A204.1 (cell line): Measurements from ENCODE around the gene ZCCHC2.

Experiments
- FAIRE-seq: peaks from 2 replicates; lab custom pipeline; 2012; peaks lifted over from hg19 to GRCh38; lab: Jason Lieb, UNC

ZCCHC2 gene

DNA sequence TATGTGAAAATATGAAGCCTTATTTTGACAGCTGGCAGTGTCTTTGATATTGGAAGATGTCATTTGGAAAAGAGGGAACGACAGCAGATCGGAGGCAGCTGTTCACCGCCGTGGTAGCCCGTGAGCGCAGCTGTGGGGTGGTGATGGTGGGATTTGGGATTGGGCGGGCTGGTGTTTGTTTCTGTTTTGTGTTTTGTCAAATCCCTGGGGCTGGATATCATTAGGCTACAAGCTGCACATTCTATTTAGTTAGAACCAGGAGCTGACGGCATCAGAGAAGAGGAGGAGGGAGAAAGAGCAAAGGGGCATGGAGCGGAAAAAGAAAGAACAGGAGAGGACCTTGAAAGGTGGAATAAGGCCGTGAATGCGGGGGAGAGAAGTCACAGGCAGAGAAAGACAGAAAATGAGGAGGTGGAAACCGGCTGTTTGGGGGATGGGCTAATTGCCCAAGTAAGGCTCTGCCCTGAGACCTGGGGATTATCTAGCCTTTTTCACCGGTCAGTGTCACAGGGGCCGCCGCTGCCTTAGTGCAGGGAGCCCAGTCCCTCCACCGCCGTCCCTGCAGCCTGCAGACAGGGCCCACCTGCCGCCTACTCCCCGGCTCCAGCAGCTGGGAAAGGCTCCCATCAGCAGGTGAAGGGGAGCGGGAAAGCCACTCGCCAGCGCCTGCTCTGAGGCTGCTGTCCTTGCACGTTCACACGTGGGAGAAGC, 88.0 kb downstream of the ZCCHC2 start:
- FAIRE-seq, result no peak

DNA sequence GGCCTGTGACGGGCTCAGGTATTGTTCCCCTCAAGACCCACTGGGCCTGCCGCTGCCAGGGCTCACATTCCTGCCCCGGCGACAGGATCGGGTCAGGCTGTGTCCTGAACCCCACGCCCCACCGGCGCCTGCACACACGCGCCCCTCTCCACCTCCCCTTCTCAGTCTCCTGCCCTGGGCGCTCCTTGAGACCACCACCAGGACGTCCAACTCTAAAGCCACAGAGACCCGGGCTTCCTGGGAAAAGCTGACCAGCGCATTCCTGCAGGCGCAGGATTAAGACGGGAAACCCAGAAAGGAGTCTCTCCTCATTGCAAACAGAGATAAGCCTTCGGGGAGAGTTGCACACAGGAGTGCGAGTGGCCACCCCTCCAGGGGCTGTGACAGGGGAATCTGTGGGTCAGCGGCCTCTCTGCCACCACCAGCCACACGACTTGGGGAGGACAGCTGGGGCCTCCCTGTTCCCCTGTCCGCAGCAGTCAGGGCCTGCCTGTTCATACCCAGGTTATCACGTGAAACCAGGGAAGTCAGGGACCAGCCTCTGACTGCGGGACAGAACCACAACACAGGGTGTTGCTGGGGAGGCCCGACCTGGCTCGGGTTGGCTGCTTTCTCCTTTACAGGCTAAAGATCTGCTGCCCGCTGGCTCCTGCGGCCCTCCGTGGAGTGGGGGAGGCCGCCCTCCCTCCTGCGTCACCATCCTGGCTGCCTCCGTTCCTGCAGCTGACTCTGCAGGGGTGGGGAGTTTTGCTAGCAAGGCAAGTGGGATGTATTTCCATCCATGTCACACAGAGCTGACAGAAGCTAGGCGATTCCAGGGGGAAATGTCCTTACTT, 88.8 kb downstream of the ZCCHC2 start:
- FAIRE-seq, result no peak

DNA sequence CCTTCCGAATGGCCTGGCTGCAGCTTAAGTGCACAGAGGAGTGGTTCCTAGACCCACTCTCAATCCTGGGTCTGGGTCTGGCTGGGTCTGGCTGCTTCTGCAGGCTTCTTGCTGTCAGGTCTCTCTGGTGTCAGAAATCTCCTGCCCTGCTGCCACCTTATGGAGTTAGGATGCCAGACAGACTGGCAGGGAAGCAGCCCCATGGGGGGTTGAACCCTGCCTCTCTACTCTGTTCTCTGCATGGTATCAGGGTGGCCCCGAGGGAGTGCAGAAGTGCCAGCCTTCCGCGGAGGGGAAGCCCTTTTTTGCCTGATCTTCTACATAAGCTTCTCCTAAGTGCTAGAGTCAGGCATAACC, 89.4 kb downstream of the ZCCHC2 start:
- FAIRE-seq, result no peak

DNA sequence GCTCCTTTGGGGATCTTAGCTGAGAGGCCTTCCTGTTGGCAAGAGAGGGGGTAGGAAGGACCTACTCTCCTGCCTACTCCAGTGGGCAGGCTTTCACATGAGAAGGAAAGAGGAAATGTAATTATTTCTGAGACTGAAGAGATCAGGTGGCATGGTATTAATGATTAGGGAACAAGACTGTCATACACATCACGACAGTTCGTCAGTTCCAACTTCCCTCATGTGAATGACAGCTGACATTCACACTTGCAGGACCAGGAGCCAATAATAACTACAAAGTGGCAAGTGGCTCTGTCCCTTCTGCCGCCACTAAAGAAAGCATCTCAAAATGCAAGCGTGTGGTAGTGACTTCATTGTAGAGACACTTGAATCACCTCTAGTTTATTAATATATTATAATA, 90.0 kb downstream of the ZCCHC2 start:
- no peak for FAIRE-seq

DNA sequence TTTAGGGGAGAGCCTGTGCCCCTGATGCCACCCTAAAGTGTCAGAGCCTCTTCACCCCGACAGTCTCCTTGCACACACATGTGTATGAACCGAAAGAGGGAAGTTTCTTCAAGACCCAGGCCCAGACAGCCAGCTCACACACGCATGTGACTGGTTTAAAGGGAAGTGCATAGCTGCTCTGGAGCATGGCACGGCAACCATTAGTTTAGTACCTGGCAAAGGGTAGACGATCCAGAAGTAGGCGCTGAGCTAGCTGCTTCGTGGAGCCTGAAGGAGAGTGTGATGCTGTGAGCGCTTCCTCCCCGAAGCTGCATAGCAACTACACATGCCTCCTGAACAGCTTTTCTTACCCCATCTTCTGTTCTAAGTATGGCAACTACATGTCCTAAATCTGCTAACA, 91.7 kb downstream of the ZCCHC2 start:
- no peak for FAIRE-seq

DNA sequence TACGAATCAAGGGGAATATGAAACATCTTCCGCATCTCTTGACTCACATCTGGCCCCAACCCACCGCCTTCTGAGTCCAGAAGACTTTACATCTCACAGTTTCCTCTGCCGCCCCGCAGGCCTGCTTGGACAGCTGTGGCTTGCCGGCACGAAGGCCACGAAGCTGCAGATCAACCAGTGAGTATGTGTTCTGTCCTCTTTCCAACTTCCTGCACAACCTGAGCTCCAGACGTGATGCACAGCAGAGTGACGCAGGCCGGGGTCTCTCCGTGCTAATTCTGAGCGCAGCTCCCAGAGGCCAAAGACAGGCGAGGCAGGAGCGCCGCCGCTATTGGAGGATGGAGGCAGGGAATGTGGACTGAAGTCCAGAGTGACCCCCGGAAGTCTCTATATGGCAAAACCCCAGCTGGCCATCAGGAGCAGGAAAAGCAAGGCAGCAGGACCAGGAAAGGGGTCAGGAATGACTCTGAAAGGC, 93.5 kb downstream of the ZCCHC2 start:
- FAIRE-seq, result no peak

DNA sequence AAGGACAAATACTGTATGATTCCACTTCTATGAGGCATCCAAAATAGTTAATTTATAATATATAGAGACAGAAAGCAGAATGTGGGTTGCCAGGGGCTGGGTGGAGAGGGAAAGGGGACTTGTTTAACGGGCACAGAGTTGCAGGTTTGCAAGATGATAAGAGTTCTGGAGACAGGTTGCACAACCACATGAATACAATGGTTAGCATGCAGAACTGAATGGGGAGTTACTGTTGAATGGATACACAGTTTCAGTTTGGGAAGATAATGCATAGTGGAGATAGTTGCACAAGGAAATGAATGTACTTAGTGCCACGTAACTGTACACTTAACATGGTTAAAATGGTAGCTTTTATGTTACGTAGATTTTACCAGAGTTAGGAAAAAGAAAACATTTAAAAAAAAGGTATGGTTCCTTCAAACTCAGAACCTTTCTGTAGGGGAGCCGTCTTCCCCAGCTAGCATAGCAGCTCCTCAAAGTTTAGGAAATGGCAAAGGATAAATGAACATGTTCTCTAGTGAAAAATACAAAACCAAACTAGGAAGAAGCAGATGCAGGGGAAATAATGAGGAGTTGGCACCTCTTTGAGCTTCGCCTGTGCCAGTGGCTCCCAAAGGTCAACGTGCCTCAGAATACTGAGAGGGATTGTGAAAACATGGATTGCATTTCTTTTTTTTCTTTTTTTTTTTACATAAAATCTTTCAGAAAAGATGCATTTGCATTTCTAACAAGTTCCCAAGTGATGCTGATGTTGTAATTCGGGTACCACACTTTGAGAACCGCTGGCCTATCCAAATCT, 95.2 kb downstream of the ZCCHC2 start:
- FAIRE-seq, result no peak

DNA sequence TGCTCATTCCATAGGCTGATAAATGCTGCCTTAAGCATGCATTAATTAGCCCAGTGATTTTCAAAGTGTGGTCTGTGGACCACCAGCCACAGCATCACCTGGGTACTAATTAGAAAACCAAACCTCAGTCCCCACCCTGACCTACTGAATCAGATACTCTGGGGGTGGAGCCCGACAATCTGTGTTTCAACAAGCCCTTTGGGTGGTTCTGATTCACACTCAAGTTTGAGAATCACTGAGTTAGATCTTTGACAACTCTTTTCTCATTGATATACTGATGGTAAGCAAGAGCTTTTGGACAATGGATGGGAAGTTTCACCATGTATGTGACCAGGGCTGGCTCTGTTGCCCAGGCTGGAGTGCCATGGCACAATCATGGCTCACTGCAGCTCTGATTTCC, 95.9 kb downstream of the ZCCHC2 start:
- FAIRE-seq, result no peak

DNA sequence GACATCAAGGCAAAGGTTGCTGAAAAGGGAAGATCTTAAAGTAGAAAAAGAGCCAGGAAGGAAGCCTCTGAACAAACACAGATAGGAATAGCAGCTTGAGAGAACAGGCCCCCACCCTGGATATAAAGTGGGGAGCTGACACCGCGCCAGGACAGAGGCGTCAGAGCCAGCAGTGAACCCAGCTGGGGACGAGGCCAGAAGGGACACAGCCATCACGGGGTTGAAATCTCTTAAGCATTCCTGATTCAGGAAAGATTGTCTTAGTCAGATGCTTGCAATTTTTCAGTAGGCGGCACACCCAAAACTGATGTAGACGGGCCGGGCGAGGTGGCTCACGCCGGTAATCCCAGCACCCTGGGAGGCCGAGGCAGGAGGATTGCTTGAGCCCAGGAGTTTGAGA, 98.7 kb downstream of the ZCCHC2 start:
- FAIRE-seq, result no peak

DNA sequence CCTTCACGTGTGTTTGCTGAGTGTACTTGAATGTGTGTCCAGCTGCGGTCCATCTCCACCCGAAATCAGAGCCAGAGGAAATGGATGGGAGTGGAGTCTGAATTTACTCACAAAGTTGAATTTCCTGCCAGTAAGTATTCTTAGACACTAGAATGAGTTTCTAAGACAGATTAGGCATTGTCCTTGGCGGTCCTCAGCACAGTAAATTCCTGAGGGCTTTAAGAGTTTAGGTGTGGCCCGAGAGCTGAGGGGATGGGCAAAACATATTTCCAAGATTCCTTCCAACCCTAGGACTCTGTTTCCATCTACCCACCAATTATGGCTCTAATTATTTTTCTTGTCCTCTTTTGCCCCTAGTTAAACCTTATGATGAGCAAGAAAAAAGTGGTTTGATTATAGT, 102.2 kb downstream of the ZCCHC2 start:
- no peak for FAIRE-seq
